Stimulated activated CD8-positive, alpha-beta memory T cell treated with anti-CD3 and anti-CD28 coated beads, Interleukin-4, amount 100 ng/mL, for 4 hours (primary cell): ENCODE results near the gene TRPM8.

ENCODE experiments used
- DNase-seq, 2 donors: peaks; one replicate each; pipeline ENCODE4 v3.0.0-alpha.2; 2020; ENCODE audit warnings: low read depth in 2 of 2, low spot score in 1 of 2

The TRPM8 gene

GRCh38 chr2:233974530-233975071, 57.4 kb downstream of the TRPM8 start:
- no peak for DNase-seq

GRCh38 chr2:233976087-233976486, 58.9 kb downstream of the TRPM8 start:
- DNase-seq: no peak

- DNase-seq: no peak
Measured at GRCh38 chr2:233976690-233977294, 59.6 kb downstream of the TRPM8 start.

DNA sequence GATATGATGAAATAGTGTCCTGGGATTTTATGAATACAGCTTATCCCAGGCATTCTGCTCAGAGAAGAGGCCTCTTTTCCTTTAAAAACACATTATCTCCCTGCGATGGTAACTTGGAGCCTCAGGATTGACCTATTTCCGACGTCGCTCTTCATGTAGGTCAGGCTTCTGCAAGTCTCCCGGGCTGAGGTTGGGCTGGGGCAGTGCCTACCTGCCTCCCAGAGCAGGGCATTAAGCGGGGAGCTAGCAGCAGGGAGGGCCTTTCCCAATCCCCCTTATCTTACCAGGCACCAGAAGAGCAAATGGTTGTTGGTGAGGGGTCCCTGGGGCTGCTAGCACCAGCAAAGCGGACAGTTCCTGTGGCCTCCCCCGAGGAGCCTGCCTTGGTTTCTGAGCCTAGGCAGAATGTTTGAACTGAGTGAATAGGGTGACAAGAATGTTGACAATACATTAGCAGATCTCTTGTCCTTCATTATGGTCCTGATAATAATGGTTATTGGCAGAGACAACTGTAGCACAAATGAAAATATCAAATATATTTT, 60.2 kb downstream of the TRPM8 start:
- no peak for DNase-seq

DNA sequence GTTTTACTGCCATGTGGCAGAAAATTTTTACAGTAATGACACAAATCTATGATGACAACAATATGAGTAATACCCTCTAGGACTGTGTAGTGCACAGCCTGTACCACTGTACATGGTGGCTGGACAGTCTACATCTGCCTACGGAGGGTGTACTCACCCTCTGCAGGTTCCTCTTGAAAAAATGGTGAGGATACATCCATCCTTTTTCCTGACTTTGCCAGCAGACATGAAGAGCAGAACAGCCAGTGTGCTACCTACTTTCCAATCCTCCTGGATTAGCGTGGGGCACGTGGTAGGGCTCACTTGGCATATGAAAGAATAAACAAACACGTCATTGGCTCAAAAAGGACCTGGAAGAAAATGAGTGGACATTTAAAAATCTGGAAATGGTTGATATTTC, 62.6 kb downstream of the TRPM8 start:
- DNase-seq: no peak

- no peak for DNase-seq
Measured at GRCh38 chr2:233980955-233981561, 63.9 kb downstream of the TRPM8 start.

GRCh38 chr2:233981574-233982420, 64.6 kb downstream of the TRPM8 start:
- no peak for DNase-seq

- DNase-seq: no peak
Measured at GRCh38 chr2:233982421-233983121, 65.4 kb downstream of the TRPM8 start.

GRCh38 chr2:233983445-233983844, 66.3 kb downstream of the TRPM8 start:
- no peak for DNase-seq

DNA sequence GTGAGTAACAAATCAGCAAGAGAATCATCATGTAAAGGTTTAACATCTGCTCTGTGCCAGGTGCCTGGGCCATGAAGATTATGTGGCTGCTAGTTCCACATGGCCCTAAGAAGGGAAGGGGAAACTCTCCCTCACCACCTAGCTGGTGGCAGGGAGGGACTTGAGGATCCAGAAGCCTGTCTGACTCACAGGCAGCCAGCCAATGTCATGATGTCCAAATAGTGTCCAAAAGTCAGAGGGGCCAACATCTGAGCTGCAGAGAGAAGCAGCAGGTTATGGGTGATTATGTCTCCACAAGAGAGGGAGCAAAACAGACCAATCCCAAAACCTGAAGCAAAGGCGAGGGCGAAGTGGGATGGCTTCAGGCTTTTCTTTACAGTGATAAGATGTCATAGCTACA, 71.4 kb downstream of the TRPM8 start:
- no peak for DNase-seq

GRCh38 chr2:233989221-233989858, 72.2 kb downstream of the TRPM8 start:
- no peak for DNase-seq

- DNase-seq: peak; percentile 18 to 23
Measured at GRCh38 chr2:233990261-233990798, 73.2 kb downstream of the TRPM8 start.

- DNase-seq: no peak
Measured at GRCh38 chr2:233991196-233991595, 74.0 kb downstream of the TRPM8 start.

DNA sequence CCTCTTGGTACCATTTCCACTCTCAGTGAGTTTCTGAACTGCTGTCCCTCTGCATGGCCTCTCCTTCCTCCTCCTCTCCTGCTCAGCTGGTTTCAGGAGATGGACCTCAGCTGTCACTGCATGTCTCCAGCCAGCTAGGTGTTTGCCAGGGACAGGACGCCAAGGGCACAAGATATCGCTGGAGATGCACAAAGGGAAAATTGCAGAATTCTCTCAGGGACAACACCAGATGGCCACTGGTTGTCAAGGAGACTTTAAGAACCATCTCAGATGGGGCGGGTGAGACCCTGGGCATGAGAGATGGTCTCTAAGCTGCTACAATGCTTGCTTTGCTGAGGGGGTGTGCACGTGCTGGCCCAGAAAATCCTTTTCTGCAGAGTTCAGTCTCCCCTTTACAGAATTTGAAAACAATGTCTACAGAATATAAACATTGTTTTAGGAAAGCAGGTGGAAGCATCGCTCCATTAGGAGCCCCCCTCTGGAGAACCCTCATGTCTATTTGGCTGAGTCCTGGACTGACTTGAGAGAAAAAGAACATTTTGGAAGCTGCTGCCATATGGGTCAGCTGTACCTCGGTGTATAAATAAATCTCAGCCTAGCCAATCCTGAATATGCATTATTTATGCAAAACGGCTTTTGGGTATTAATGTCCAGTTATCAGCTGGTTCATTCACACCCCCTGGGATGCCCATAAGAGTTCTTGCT, 75.5 kb downstream of the TRPM8 start:
- DNase-seq: no peak

- no peak for DNase-seq
Measured at GRCh38 chr2:233993461-233993860, 76.3 kb downstream of the TRPM8 start.

- DNase-seq: no peak
Measured at GRCh38 chr2:233994151-233994550, 77.0 kb downstream of the TRPM8 start.

- DNase-seq: no peak
Measured at GRCh38 chr2:233996000-233996399, 78.8 kb downstream of the TRPM8 start.

- DNase-seq: no peak
Measured at GRCh38 chr2:233996461-233996860, 79.3 kb downstream of the TRPM8 start.

DNA sequence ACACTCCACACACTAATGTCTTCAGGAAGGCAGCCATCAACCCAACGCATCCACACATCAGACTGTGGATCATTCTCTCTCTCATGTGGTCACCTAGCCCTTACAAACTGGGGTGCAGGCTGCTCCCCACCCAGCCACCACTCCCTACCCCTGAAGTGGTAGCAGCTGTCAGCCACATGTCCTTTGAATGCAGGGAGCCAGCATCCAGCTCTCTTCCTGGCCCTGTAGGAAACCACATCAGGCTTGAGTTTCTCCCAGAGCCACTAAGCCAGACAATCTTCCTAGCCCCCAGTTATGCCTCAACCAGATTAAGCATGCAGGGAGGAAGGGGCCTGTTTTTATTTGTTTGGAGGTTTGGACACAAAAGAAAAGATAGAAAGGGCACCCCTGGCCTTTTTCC, 80.5 kb downstream of the TRPM8 start:
- DNase-seq: no peak

GRCh38 chr2:233999182-233999581, 82.0 kb downstream of the TRPM8 start:
- no peak for DNase-seq
